NCI-H748 (cell line): Measurements from ENCODE around the gene FAM120A.
"Not testable (repeated sequence)": the region's sequence is repeated elsewhere in the genome, so short reads cannot be mapped to it uniquely, and the experiment has no call there.

ENCODE experiments used
- DNase-seq: peaks from one replicate; lab custom pipeline; 2025; ENCODE audit not compliant: unreplicated experiment; lab: John Stamatoyannopoulos, UW

Gene FAM120A, protein sequence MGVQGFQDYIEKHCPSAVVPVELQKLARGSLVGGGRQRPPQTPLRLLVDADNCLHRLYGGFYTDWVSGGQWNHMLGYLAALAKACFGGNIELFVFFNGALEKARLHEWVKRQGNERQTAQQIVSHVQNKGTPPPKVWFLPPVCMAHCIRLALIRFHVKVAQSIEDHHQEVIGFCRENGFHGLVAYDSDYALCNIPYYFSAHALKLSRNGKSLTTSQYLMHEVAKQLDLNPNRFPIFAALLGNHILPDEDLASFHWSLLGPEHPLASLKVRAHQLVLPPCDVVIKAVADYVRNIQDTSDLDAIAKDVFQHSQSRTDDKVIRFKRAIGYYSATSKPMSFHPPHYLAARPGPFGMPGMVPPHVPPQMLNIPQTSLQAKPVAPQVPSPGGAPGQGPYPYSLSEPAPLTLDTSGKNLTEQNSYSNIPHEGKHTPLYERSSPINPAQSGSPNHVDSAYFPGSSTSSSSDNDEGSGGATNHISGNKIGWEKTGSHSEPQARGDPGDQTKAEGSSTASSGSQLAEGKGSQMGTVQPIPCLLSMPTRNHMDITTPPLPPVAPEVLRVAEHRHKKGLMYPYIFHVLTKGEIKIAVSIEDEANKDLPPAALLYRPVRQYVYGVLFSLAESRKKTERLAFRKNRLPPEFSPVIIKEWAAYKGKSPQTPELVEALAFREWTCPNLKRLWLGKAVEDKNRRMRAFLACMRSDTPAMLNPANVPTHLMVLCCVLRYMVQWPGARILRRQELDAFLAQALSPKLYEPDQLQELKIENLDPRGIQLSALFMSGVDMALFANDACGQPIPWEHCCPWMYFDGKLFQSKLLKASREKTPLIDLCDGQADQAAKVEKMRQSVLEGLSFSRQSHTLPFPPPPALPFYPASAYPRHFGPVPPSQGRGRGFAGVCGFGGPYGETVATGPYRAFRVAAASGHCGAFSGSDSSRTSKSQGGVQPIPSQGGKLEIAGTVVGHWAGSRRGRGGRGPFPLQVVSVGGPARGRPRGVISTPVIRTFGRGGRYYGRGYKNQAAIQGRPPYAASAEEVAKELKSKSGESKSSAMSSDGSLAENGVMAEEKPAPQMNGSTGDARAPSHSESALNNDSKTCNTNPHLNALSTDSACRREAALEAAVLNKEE

DNA sequence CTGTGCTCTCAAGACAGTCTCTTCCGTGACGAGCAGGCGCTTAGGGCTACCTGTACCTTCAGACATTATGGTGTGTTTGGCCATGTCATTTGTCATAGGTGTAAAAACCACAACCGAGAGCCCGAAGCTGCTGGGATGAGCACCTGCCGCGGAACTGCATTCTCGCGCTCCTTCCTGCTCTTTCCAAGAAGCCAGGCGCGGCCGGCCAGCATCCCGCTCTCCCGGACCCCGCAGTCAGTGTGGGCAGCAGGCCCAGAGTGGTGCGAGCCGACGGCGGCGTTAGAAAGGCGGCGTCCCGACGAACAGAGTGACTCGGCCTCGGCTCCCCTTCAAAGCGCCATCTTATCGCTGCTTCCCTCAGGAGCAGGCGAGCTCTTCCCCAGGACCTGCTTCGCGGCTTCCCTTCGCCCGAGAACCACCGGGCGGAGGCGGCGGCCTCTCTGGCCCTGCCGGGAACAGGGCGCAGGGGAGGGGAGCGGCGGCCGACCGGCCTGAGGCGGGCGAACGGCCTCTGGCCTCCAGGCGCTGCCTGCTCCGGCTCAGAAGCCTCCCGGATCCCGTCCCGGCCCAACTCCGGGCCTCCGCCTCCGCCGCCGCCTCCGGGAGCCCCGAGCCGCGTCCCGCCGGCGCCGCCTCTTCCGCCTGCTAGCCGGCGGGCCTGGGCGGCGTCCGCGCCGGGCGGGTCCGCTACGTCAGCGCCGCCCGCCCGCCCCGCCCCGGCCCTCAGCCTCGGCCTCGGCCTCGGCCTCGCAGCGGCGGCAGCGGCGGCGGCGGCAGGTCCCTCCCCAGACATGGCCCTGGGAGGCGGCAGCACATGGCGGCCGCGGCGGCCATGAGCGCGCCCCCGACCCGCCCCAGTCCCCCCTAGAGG lies at the start of gene FAM120A:
Gene FAM120A, plus strand, starts transcription at position 741 of the 871 bp plus-strand sequence. CDS start 231 bp downstream, outside the sequence.
- peak; percentile 86 for DNase-seq

DNA sequence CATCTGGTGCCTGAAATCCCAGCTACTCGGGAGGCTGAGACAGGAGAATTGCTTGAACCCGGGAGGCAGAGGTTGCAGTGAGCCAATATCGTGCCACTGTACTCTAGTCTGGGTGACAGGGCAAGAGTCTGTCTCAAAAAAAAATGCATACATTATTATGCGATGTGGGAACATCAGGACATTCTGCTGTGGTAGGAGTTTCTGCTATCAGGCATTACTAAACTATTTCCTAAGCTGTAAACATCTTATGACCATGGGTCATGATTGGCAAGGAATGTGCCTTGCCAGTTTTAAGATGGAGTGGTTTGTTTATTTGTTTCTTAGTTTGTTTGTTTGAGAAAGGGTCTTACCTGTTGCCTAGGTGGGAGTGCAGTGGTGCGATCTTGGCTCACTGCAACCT lies 45.1 kb upstream of the FAM120A start:
- DNase-seq, result no peak

DNA sequence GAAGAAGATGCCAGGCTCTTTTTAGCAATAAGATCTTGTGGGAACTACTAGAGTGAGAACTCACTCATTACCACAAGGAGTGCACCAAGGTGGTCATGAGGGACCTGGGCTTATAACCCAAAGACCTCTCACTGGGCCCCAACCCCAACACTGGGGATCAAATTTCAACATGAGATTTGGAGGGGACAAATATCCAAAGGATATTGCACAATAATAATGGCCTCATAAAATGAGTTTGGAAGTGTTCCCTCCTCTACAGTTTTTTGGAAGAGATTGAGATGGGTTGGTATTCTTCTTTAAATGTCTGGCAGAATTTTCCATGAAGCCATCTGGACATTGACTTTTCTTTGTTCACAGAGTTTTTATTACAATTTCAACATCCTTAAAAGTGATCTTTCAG lies 38.0 kb upstream of the FAM120A start:
- DNase-seq, result no peak

DNA sequence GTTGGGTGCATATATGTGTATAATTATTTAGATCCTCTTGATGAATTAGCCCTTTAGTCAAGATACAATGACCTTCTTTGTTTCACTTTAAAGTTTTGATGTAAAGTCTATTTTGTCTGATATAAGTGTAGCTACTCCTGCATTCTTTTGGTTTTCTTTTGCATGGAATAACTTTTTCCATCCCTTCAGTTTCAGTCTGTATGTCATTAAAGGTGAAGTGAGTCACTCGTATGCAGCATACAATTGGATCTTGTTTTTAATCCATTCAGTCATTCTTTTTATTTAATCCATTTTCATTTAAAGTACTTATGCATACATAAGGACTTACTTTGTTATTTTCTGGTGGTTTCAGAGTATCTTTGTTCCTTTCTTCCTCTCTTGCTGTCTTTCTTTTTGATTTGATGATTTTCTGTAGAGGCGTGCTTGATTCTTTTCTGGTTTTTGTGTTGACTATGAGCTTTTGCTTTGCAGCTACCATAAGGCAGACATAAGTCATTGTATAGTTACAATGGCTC lies 36.3 kb upstream of the FAM120A start:
- DNase-seq, result no peak

DNA sequence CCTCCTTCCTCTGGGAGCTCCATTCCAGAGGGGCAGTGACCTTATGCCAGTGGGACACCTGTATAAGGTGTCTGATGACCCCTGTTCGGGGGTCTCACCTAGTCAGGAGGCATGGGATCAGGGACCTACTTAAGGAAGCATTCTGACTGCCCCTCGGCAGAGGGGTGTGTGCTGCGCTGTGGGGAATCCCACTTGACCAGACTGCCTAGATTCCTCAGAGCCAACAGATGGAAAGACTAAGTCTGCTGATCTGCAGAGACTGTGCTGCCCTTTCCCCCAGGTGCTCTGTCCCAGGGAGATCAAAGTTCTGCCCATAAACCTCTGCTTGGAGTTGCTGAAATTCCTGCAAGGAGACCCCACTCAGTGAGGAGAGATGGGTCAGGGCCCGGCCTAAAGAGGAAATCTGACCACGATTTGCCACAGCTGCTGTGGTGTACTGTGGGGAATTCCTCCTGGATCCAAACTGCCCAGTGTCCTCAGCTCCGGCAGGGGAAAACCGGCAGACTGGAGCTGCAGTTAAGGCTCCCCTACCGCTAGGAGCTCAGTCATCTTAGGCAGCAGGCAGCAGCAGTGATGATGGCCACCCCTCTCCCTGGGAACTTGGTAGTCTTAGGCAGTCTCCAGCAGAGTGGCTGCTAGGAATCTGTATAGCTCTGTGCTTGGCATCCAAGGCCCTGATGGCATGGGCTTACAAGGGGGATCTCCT lies 34.8 kb upstream of the FAM120A start:
- DNase-seq, result no peak

DNA sequence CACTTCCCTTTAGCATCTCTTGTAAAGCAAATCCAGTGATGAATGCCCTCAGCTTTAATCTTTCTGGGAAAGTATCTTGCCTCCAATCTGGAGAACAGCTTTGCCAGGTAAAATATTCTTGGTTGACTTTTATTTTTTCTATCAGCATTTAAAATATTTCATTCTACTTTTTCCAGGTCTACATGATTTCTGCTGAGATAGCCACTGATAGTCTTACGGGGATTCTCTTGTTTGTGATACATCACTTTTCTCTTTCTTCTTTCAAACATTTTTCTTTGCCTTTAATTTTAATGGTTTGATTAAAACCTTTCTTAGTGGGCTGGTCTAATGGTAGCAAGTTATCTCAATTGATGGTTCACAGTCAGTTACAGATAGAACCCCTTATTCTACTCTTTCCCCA lies 33.9 kb upstream of the FAM120A start:
- no peak for DNase-seq

DNA sequence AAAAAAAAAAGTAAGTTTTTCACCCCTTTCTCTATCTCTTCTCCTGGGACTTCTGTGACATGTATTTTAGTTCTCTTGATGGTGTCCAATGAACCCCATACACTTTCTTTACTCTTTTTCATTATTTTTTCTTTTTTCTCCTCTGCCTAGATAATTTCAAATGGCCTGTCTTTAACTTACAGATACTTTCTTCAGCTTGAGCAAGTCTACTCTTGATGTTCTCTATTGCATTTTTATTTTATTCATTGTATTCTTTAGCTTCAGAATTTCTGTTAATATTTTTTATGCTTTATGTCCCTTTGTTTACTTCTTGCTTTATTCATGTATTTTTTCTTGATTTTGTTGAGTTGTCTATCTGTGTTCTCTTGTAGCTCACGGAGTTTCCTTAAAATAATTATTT lies 32.5 kb upstream of the FAM120A start:
- DNase-seq, result no peak

DNA sequence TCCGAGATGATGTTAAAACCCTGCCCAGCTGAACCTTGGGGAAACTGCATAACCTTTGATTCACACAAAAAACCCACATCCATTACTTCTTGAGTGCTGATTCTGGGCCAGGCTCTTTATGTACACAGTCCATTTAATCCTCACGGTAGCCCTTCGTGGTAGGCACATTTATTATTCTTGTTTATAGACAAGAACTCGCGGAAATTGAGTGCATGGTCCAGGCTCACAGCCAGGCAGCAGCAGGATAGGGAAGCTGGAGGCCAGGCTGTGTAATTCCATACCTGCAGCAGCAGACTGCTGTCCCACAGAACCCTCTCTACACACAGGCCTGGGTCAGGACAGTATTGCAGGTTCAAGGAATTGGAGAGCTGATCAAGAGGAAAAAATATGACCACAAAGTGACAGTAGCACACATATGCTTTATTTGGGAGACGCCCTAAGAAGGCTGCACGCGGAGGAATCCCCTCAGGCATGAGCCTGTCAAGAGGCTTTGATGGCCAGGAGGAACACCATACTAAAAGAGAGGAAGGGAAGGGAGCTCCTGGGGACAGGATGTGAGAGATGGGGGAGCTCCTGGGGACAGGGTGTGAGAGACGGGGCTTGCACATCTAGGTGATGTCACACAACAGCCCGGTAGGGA lies 28.4 kb upstream of the FAM120A start:
- DNase-seq, result peak; percentile 17

DNA sequence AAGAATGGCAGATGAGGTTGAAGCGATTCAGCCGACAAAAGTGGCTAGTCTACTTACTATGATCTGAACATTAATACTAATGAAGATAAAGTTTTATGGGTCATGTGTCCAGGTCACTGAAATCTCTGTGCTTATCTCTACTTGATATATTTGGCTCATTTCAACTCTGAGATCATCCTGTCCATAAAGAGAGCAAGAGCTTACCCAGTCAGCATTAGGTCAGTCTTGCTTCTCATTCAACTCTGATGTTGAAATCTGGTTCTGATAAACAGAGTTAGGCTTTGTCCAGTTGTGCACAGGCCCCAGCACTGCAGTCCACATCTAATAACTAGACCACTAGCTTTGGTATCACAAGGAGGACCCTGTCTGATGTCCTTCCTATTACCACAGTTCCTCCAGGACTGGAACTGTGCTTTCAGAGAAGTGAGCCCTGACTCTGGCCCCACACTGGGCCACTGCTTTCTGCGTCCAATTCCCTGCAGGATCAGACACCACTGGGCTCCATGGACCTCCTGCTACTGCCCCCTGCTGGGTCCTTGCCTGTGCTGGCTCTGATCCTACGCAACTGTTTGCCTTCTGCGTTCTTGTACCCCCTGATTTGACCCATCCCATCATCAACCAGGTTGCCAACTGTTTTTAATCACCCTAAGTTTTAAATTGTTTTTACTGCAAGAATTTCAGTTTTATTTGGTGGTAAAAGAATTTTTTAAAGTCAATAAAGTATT lies 23.7 kb upstream of the FAM120A start:
- DNase-seq, result no peak

DNA sequence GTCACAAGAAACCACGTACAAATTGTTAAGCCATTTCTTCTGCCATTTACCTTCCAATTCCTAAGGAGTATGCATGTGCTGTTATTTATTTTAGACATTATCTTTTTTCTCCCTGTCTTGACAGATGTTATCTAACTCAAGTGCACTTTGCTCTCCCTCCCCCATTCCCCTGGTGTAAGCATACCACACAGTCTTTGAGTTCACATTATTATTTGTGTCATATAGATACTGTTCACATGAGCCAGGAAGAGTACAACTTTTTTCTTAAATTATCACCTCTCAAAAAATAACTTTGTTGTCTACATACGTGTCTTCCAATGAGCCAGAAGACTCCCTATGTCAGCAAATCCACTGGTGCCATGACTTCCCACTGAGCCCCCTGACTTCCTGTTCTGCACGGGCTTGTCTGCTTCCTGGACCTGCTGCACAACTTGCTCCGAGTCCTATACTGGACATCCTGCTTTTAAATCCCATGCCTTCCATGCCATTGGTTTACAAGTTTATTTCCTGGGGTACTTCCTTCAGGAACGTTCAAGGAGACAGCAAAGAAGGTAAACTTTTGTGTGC lies 19.9 kb upstream of the FAM120A start:
- DNase-seq, result no peak

DNA sequence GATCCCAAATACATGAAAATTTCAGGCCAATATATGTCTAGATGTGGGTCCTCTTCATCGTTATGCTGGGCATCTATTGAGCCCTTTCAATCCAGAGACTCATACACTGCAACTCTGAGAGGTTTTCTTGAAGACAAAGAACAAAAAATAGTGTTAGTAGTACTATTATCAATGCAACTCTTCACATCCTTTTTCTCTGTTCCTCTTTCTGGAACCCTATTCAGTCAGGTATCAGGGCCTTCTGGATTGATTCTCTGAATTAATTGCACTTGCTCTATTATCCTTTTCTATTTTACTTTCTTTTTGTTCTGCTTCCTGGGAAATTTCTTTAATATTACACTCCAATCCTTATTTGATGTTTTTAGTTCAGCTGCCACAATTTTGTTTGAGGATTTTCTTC lies 18.5 kb upstream of the FAM120A start:
- DNase-seq, result no peak

DNA sequence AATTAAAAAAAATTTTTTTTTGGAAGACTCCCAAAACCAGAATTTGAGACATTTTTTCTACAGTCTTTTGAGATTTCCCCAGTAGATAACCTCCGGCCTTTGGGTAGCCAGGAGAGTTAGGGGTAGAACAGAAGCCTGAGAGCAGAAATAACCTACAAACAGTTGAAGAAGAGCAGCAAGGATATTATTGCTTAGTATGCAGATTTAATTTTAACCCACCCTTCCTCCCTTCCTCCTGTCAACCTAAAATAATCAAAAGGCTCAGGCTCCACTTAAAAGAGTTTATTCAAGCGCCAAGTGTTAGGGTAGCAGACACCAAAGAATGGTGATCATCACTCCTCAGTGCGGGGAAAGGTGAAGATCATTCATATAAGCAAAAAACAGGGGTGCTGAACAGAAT lies 17.4 kb upstream of the FAM120A start:
- no peak for DNase-seq

DNA sequence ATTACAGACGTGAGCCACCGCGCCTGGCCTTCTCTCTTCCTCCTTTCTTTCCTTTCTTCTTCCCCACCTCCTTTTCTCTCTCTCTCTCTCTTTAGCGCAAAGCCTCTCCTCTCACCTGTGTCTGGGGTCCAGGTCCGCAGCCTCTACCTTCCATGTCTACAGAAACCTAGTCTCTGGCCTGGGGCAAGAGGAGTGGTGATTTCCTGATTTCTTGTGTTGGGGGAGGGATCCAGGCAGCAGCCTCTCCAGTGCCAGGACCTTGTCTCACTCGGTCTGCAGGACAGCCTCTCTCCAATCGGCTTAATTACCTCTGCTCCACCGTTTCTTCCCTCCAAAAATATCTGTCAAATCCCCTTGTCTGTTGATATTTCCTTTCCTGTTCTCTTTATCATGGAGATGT lies 16.1 kb upstream of the FAM120A start:
- no peak for DNase-seq

DNA sequence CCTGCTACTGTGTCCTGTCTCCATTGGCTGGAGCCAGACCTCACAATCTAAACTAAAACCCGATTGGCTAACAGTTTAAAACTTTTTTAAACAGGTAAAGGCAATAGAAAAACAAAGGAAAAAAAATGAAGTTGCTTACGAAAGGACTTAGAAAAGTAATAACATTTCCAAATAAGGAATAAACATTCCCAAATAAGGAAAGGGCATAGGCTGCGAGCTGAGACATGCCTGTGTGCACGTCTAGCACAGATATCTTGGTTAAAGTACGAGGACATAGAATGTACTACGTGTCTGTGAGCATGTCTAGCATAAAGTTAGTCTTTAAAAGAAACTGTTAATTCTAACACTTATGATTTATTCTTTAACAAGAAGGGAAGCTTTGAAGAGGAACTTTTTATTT lies 15.3 kb upstream of the FAM120A start:
- no peak for DNase-seq

DNA sequence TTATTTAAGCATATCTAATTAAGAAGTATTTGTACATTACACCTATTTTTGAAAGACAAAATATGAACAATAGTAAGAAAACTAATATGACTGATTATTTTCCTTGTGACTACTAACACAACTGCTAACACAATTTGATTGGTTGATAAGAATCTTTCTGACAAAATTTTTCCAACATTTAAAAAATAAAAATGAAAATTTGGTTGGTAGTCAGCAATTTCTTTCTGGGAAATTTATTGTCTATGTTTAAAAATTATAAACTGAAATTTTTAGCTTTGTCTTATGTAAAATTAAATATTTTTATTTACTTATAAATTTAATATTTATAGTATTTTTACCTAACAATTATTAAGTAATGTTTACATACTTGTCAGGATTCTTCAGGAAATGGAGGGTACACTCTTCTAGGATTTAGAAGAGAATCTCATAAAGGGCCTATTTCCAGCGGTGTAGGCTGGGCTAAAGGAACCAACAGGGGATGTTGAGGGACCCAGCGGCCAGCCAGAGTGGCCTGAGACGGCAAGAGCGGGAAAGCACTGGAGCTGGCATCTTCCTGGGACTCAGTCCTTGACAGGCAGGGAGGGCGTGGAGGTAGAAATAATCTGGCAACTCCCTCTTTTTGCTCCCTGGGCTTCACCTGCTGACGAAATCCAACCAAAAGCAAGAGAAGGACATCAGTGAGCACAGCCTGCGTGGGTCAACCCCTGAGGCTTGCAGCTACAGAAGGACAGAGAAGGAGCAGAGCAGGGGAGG lies 14.7 kb upstream of the FAM120A start:
- no peak for DNase-seq

DNA sequence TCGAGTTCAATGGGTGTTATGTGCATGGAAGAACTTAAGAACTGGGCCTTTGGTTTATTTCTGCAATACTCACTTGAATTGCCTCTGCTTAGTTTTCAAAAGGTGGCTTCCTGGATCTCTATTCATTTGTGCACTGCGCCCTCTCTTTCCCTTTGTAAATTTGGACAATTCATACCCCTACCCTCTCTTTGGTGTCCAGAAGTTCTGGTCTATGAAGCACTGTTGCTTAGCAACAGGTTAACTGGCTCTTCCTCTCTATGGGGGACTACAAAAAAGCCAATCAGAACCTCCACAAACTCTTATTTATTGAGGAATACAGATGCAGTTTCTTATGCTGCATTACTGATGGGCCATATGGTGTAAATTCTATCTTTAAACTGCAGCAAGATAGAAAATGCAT lies 13.5 kb upstream of the FAM120A start:
- DNase-seq, result peak; percentile 15

DNA sequence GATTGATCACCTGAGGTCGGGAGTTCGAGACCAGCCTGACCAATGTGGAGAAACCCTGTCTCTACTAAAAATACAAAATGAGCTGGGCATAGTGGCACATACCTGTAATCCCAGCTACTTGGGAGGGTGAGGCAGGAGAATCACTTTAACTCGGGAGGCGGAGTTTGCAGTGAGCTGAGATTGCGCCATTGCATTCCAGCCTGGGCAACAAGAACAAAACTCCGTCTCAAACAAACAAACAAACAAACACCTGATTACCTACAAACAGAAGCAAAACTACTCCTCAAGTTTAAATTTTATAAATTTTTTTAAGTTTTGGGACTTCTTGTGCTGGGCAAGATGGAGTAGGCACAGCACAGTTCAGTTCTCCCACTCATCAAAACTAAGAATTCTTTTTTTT lies 12.2 kb upstream of the FAM120A start:
- not testable (repeated sequence) for DNase-seq
